Osteocyte (in vitro differentiated cells): ENCODE results near the gene COA7. TPM values are rescaled to one million over a fixed set of nuclear protein-coding genes. Genes with fewer than 3 reads are reported as not detected.

Source experiments
- DNase-seq: peaks from one replicate; pipeline ENCODE4 v3.0.0; 2021; ENCODE audit warnings: mixed read lengths; ENCODE audit not compliant: unreplicated experiment; ENCODE audit errors: extremely low spot score
- H3K27ac Mint-ChIP-seq: one replicate; pipeline ENCODE4 v1.8.0; 2021; ENCODE audit warnings: mild to moderate bottlenecking, mixed read lengths; ENCODE audit not compliant: unreplicated experiment
- H3K27me3 Mint-ChIP-seq: one replicate; pipeline ENCODE4 v1.8.0; 2021; ENCODE audit warnings: mixed read lengths; ENCODE audit not compliant: unreplicated experiment
- H3K36me3 Mint-ChIP-seq: one replicate; pipeline ENCODE4 v1.8.0; 2021; ENCODE audit warnings: mixed read lengths; ENCODE audit not compliant: unreplicated experiment
- H3K4me1 Mint-ChIP-seq: one replicate; pipeline ENCODE4 v1.8.0; 2021; ENCODE audit warnings: mixed read lengths; ENCODE audit not compliant: unreplicated experiment
- H3K4me3 Mint-ChIP-seq: one replicate; pipeline ENCODE4 v1.8.0; 2021; ENCODE audit warnings: mild to moderate bottlenecking, moderate library complexity, mixed read lengths; ENCODE audit not compliant: unreplicated experiment
- H3K9me3 Mint-ChIP-seq: one replicate; pipeline ENCODE4 v1.8.0; 2021; ENCODE audit warnings: mixed read lengths; ENCODE audit not compliant: unreplicated experiment
- total RNA-seq: library from RNA; stranded (reverse); gene quantifications from 2 replicates; pipeline ENCODE4 v1.2.1, GENCODE V29; 2021
- TF ChIP-seq, protein P1 (sequence below): fragments of 200-600 bp; sonication (generic); IDR thresholded peaks from 2 replicates; pipeline ENCODE4 v1.5.0; 2021; ENCODE audit warnings: antibody characterized with exemption, mild to moderate bottlenecking, moderate library complexity

COA7 gene
- total RNA-seq, 1 donor from 2014 or later, result 25.7 TPM

DNA sequence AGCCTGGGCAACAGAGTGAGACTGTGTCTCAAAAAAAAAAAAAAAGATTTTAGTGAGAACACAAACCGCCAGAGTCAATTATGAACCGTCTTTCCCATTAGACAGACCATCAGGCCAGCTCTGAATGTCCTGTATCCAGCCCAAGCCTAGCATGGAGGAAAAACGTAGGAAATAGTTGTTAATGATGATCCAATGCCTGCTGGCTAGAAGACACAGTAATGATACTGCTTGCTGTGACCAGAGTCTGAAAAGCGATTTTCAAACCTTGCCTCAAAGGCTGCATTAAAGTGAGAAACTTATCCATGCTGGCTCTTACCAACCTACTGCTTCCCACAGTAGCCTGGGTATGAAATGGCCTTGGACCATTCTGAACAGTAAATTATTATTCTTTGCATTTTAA is 17.0 kb downstream of the COA7 start:
- Mint-ChIP-seq H3K27ac (no peak overlapping the region), H3K4me1 (peaks cover 4% of the 10 kb centered on the region), H3K36me3 (peaks cover 3% of the 10 kb centered on the region), H3K4me3 (no peak overlapping the region), H3K27me3 (no peaks in the 10 kb centered on the region), H3K9me3 (no peaks in the 10 kb centered on the region)
- DNase-seq, result no peak
- TF ChIP-seq, protein P1, sequence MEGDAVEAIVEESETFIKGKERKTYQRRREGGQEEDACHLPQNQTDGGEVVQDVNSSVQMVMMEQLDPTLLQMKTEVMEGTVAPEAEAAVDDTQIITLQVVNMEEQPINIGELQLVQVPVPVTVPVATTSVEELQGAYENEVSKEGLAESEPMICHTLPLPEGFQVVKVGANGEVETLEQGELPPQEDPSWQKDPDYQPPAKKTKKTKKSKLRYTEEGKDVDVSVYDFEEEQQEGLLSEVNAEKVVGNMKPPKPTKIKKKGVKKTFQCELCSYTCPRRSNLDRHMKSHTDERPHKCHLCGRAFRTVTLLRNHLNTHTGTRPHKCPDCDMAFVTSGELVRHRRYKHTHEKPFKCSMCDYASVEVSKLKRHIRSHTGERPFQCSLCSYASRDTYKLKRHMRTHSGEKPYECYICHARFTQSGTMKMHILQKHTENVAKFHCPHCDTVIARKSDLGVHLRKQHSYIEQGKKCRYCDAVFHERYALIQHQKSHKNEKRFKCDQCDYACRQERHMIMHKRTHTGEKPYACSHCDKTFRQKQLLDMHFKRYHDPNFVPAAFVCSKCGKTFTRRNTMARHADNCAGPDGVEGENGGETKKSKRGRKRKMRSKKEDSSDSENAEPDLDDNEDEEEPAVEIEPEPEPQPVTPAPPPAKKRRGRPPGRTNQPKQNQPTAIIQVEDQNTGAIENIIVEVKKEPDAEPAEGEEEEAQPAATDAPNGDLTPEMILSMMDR, result no peak

DNA sequence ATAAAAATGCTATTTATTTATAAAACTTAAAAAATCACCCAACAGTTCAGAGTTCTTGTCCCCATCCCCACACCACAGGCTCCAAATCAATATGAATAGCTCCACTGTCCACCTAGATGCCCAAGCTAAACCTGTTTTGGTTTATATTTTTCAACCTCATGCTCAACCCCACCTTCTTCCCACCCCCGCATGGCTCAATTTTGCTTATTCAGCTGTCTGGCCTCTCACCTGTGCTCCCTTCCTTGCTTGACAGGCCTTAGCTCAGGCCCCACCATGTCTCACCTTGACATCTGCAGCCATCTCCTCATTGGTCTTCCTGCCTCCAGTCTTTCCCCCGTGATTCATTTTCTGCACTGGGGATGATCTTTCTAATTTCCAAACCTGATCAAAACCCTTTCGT is 17.8 kb downstream of the COA7 start:
- Mint-ChIP-seq H3K9me3 (no peaks in the 10 kb centered on the region), H3K27ac (no peak overlapping the region), H3K4me3 (no peak overlapping the region), H3K4me1 (peaks cover 2% of the 10 kb centered on the region), H3K36me3 (peaks cover 2% of the 10 kb centered on the region), H3K27me3 (no peaks in the 10 kb centered on the region)
- DNase-seq, result no peak
- TF ChIP-seq, protein P1, result no peak

DNA sequence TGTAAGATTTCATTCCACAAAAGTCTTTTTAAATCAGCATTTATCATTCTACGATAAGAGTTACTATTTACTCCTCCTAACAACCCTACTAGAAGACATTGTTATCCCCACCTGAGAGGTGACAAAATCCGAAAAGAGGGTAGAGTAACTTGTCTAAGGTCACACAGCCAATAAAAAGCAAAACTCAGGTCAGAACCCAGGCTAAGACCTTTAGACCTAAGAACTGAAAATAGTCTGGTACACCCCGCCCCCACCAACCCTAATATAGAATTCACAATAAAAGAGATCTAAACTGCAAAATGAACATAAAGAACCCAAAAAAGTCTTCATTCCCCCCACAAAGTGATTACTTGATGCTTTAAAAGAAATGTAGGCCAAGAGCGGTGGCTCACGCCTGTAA is 18.6 kb downstream of the COA7 start:
- Mint-ChIP-seq H3K9me3 (no peaks in the 10 kb centered on the region), H3K27ac (no peak overlapping the region), H3K36me3 (no peaks in the 10 kb centered on the region), H3K27me3 (no peaks in the 10 kb centered on the region), H3K4me1 (peaks cover 6% of the 10 kb centered on the region), H3K4me3 (no peak overlapping the region)
- TF ChIP-seq, protein P1, result no peak
- DNase-seq, result no peak

DNA sequence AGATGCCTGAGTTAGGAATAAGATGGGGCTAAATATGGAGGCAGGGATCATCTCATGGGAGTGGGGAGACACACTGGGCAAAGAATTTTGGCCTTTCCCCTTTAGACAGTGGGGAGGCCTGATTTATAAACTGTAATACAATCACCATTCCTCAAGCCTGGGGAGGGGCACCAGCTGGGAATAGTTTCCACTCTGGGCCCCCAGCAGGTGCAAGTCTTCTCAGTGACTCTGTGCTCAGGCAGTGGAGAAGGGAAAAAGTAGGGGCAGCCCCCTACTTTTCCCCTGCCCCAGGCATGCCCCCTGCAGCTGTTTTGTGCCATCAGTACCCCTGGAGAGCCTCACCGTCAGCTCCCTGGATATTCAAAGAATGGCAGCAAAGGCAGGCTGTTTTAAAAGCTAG is 19.1 kb downstream of the COA7 start:
- H3K36me3 Mint-ChIP-seq, result no peaks in the 10 kb centered on the region
- DNase-seq, result no peak
- no peaks in the 10 kb centered on the region for H3K27me3 Mint-ChIP-seq
- TF ChIP-seq, protein P1, result no peak
- H3K9me3 Mint-ChIP-seq, result no peaks in the 10 kb centered on the region
- peaks cover 6% of the 10 kb centered on the region for H3K4me1 Mint-ChIP-seq
- H3K27ac Mint-ChIP-seq, result no peak overlapping the region
- H3K4me3 Mint-ChIP-seq, result no peak overlapping the region

DNA sequence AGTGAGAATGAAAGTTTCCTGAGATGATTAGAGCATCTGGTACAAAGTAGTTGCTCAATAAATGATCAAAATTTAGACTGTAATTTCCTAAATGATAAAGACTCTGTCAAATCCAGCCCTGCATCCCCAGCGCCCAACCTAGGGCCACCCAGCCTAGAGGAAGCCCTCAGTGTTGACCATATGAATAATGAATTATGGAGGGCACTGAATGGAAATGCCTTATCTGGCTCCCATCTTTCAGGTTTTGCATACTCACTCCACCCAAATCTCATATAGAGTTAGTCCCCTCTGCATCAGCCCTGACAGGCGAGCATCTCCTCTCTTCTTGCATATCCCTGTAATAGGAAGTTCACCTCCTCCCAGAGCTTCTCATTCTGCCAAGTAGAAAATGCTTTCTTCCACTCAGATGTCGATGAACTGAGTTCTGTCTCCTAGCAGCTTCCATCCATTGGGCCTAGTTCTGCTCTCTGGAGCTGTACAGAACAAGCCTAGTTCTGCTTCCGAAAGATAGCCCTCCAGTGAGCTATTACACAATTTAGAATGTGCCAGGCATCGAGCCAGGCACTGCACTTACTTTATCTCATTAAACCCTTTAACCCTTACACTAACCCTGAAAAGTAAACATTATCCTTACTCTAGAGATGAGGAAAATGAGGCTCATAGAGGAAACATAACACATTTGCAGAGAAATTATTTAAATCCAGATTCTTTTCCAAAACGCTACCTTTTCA is 20.9 kb downstream of the COA7 start:
- Mint-ChIP-seq H3K27ac (no peak overlapping the region), H3K36me3 (no peaks in the 10 kb centered on the region)

More for the DNA sequence above, 20.9 kb downstream of the COA7 start:
- no peak for DNase-seq
- H3K9me3 Mint-ChIP-seq, result no peaks in the 10 kb centered on the region
- no peak overlapping the region for H3K4me3 Mint-ChIP-seq
- peaks cover 7% of the 10 kb centered on the region for H3K4me1 Mint-ChIP-seq
- H3K27me3 Mint-ChIP-seq, result no peaks in the 10 kb centered on the region
- TF ChIP-seq, protein P1, result no peak
